LNCaP clone FGC (cell line): ENCODE measurements around the gene PUM1.
"Not testable (repeated sequence)": the region's sequence is repeated elsewhere in the genome, so short reads cannot be mapped to it uniquely, and the experiment has no call there.

Experiments used
- DNase-seq: peaks from one replicate; pipeline ENCODE4 v3.0.0-alpha.2; 2011; ENCODE audit warnings: low read depth
- H3K4me3 ChIP-seq: 2 replicates; pipeline ENCODE4 v1.5.1; 2011; ENCODE audit warnings: mild to moderate bottlenecking, low read depth, low read length, control low read depth
- TF ChIP-seq, protein P1 (sequence below): IDR thresholded peaks from 2 replicates; pipeline ENCODE4 v1.5.1; 2012; ENCODE audit warnings: mild to moderate bottlenecking; ENCODE audit not compliant: control insufficient read depth, insufficient read depth; ENCODE audit errors: extremely low read depth

Gene PUM1

DNA sequence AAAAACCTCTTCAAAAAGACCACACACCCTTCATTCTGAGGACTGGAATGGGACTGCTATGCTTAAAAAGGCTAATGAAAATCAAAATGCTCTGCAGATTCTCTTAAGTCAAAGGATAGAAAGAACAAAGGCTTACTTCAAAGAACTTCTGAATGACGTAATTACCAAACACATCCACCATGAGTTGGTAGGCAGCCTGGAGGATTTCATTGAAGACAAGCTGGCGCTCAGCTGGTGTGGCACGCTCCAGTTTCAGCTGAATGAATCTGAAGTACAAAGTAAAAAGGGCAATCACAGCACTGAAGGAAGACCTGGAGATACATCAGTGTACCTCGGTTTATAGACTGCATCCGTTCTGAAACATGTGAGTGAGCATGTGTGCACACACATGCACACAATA lies 113.4 kb downstream of the PUM1 start:
- no peak for DNase-seq
- TF ChIP-seq, protein P1, sequence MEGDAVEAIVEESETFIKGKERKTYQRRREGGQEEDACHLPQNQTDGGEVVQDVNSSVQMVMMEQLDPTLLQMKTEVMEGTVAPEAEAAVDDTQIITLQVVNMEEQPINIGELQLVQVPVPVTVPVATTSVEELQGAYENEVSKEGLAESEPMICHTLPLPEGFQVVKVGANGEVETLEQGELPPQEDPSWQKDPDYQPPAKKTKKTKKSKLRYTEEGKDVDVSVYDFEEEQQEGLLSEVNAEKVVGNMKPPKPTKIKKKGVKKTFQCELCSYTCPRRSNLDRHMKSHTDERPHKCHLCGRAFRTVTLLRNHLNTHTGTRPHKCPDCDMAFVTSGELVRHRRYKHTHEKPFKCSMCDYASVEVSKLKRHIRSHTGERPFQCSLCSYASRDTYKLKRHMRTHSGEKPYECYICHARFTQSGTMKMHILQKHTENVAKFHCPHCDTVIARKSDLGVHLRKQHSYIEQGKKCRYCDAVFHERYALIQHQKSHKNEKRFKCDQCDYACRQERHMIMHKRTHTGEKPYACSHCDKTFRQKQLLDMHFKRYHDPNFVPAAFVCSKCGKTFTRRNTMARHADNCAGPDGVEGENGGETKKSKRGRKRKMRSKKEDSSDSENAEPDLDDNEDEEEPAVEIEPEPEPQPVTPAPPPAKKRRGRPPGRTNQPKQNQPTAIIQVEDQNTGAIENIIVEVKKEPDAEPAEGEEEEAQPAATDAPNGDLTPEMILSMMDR: no peak
- no peak overlapping the region for H3K4me3 ChIP-seq

DNA sequence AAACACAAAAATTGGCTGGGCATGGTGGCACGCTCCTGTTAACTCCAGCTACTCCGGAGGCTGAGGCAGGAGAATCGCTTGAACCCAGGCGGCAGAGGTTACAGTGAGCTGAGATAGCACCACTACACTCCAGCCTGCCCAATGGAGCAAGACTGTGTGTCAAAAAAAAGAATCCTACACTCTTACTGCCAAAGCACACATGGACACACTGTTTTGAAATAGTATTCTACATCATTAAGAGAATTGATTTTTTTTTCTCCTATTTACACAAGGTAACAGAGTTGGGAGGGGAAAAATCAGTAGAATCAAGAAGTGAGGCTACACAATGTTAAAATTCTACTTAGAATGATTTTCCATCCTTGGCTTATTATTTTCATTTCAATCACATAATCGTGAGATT lies 114.8 kb downstream of the PUM1 start:
- TF ChIP-seq, protein P1: no peak
- DNase-seq: no peak
- H3K4me3 ChIP-seq: no peak overlapping the region

DNA sequence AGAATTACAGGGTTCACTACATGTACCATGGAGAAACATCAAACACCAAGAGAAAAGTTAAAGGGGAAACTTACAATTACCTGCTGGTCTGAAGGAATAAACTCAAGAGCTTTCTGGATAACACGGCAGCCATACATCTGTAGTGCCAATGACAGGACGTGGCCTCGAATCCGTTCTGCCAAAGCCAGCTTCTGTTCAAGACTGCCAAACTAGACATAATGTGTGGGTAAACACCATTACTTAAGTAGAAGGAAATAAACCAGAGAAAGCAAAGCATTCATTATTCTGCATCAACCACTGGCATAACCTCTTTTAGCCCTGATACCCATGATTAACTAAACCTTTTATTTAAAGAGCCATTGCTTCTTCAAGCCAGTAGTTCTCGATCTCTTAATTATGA lies 115.5 kb downstream of the PUM1 start:
- DNase-seq: no peak
- TF ChIP-seq, protein P1: no peak

DNA sequence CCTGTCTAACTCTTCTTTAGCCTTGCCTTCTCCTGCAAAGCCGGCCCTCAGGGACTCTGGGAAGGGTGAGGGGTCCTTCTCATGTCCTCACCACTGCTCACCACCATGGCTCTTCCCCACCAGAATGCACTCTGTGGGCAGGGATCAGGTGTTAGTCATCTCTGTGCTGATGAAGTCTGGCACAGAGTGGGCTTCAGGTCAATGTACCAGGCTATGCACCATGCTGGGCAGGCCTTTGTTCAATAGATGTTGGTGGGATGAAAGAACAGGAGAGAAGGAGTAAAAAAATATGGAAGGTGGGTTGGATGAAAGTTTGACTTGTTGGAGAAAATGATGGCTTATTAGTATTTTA lies 116.1 kb downstream of the PUM1 start:
- H3K4me3 ChIP-seq, DNase-seq: not testable (repeated sequence)

More for the DNA sequence above, 115.5 kb downstream of the PUM1 start:
- H3K4me3 ChIP-seq: no peak overlapping the region

DNA sequence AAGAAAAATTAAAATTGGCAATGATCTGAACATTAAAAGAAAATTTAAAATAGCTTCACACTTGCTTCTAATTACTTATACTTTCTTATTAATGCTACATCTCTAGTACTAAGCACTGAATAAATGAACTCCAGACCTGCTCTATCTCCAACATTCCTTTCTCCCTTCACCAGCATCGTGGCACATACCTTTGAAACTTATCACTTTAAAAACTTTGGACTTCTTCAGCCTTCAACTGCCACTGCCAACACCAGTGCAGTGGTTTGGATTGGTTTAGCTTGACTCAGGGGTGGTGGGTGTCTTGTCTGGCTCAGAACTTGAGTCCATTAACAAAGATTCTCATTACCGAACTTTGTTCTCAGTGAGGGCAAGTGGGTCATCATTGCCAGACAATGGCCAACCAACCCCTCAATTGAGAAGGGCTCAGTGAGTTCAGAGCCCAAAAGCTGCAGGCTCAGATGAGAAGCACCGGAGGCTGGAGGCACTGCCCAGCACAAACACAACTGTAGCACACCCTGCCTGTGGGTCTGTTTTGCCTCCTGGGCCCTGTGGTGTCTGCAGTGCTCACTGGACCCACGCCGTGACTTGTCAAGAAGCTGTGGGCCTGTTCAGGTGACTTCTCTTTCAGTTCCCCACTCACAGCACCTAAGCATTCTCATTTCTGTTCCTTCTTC lies 116.6 kb downstream of the PUM1 start:
- DNase-seq, H3K4me3 ChIP-seq: not testable (repeated sequence)

DNA sequence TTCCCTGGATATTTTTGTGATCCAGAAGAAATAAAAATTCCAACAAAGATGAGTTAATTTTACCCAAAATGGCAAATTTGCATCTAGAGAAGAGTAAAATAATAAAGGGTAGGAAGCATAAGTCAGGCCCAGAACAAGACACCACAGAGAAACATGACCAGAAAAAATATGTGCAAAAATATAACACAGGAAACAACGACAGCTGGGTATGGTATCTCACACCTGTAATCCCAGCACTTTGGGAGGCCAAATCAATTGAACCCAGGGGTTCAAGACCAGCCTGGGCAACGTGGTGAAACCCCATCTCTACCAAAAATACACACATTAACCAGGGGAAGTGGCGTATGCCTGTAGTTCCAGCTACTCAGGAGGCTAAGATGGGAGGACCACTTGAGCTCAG lies 117.2 kb downstream of the PUM1 start:
- TF ChIP-seq, protein P1: no peak
- DNase-seq: no peak
- no peak overlapping the region for H3K4me3 ChIP-seq

DNA sequence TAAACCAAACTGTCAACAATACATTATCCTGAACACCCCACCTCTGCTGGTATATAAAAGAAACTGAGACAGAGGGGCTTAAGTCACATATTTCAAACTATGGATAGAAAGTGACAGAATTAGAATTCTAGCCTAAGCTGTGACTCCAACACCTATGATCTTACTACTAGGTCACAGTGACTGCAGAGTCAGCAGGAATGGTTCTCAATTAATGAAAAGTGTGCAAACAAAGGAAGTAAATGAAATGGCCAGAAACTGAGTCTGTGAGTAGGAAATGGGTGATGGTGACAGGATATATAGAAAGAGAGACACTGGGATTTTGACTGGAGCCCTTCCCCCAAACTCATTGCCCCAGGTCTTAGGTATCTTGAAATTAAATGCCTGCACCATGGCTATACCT lies 118.3 kb downstream of the PUM1 start:
- DNase-seq: no peak
- H3K4me3 ChIP-seq: no peak overlapping the region
- TF ChIP-seq, protein P1: no peak

DNA sequence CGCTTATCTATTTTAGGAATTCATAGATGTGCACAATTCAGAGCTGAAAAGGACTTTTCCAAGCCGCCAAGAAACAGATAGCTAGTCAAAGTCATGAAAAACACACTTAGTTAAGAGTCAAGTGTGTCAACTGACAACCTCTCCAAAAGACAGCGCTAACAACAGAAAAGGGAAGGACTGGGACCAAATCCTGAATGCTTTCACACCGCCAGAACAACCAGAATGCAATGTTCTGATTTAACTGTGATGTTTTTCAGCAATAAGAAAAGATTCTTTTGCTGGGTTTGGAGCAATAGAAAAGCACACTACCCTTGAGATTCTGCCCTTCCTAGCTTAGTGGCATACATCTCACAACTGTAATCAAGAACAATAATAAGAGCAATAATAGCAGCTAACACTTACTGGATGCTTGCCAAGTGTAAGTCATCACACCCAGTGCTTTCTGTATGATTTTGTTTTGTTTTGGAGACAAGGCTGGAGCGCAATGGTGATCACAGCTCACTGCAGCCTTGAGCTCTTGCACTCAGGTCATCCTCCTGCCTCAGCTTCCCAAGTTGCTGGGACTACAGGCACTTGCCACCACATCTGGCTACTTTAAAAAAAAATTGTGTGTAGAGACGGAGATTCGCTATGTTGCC lies 123.1 kb downstream of the PUM1 start:
- DNase-seq: no peak
- TF ChIP-seq, protein P1: no peak
- H3K4me3 ChIP-seq: no peak overlapping the region
